H1 (cell line): ENCODE results near the gene TOP1.

Source experiments
- CHD1 ChIP-seq: IDR thresholded peaks from 2 replicates; pipeline ENCODE4 v1.6.1; 2012; ENCODE audit warnings: low read depth, low read length, improper control_type of control experiment
- EZH2 ChIP-seq: fragments of 200-600 bp; sonication (generic); IDR thresholded peaks from 2 replicates; pipeline ENCODE4 v1.7.1; 2012; ENCODE audit warnings: low read depth, mild to moderate bottlenecking, moderate library complexity, low read length, inconsistent platforms; ENCODE audit not compliant: severe bottlenecking
- GTF2F1 ChIP-seq: IDR thresholded peaks from 2 replicates; pipeline ENCODE4 v1.6.1; 2012; ENCODE audit warnings: low read depth, low read length, improper control_type of control experiment, borderline replicate concordance
- HDAC2 ChIP-seq, 2 experiments: fragments of 300-600 bp in 1 of 2; sonication (generic) in 1 of 2; IDR thresholded peaks; 2 replicates each; pipeline ENCODE4 v1.6.1; 2011 to 2012; ENCODE audit warnings: low read depth in 2 of 2, low read length in 2 of 2, mild to moderate bottlenecking in 2 of 2, moderate library complexity in 2 of 2, borderline replicate concordance in 1 of 2, inconsistent platforms in 1 of 2
- POLR2A ChIP-seq, 2 experiments: IDR thresholded peaks; 1 replicate in 1 of 2; 2 replicates in 1 of 2; pipeline ENCODE4 v1.6.1; 2011; ENCODE audit warnings: low read depth in 2 of 2, low read length in 2 of 2, mild to moderate bottlenecking in 2 of 2; ENCODE audit errors: control extremely low read depth in 1 of 2
- ZNF274 ChIP-seq: IDR thresholded peaks from 2 replicates; pipeline ENCODE4 v1.7.0; 2012; ENCODE audit warnings: low read length, borderline replicate concordance; ENCODE audit errors: extremely low read depth
- TF ChIP-seq, protein P1 (sequence below): IDR thresholded peaks from 2 replicates; pipeline ENCODE4 v1.6.1; 2011; ENCODE audit warnings: low read length, improper control_type of control experiment
- TF ChIP-seq, protein P2 (sequence below), 3 experiments: IDR thresholded peaks; 1 replicate in 2 of 3; 2 replicates in 1 of 3; pipeline versions ENCODE4 v1.5.1 to v1.6.1; 2011; ENCODE audit warnings: low read length in 3 of 3, mild to moderate bottlenecking in 3 of 3, inconsistent platforms in 2 of 3, low read depth in 1 of 3, moderate library complexity in 1 of 3; ENCODE audit not compliant: insufficient read depth in 1 of 3; ENCODE audit errors: control extremely low read depth in 1 of 3
- TF ChIP-seq, protein P3 (sequence below): IDR thresholded peaks from 2 replicates; pipeline ENCODE4 v1.6.1; 2012; ENCODE audit warnings: inconsistent platforms

DNA sequence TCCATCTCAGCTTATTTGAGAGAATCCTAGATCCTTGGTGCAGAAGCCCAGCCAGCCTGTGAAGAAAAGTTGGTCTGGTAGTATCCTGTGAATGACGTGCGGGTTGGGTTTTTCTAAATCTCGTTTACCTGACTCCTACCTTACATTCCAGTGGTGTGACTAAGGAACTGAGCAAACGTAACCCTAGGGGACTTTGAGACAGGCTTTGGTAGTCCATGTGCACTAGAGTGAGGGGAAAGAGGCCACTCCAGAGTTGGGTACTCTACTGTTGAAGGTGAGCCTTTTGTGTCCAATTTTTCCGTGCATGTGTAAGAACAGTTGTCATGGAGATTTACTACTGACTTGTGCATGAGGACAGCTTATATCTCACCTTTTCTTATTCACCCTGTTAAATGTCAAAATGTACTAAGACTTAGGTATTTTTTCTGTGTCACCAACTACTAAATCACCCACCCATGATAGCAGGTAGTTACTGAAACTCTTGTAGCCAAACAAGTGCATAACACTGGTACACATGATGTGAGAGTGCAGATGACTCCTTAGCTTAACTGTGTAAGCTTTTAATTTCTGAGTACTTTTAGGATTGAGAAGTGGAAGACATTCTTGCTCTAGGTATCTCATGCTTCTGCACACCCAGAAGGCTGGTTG, 82.4 kb downstream of the TOP1 start:
- TF ChIP-seq POLR2A (IDR thresholded peaks at IDR 0.05; ENCODE audit: control extremely low read depth in 1 of 2, low read depth in 2 of 2, low read length in 2 of 2): no peak
- no peak for TF ChIP-seq EZH2
- TF ChIP-seq GTF2F1: no peak
- TF ChIP-seq ZNF274: no peak
- TF ChIP-seq HDAC2 (IDR thresholded peaks at IDR 0.05; ENCODE audit: borderline replicate concordance in 1 of 2, low read depth in 2 of 2, low read length in 2 of 2): no peak
- TF ChIP-seq, protein P1, sequence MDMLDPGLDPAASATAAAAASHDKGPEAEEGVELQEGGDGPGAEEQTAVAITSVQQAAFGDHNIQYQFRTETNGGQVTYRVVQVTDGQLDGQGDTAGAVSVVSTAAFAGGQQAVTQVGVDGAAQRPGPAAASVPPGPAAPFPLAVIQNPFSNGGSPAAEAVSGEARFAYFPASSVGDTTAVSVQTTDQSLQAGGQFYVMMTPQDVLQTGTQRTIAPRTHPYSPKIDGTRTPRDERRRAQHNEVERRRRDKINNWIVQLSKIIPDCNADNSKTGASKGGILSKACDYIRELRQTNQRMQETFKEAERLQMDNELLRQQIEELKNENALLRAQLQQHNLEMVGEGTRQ: no peak
- TF ChIP-seq, protein P2, sequence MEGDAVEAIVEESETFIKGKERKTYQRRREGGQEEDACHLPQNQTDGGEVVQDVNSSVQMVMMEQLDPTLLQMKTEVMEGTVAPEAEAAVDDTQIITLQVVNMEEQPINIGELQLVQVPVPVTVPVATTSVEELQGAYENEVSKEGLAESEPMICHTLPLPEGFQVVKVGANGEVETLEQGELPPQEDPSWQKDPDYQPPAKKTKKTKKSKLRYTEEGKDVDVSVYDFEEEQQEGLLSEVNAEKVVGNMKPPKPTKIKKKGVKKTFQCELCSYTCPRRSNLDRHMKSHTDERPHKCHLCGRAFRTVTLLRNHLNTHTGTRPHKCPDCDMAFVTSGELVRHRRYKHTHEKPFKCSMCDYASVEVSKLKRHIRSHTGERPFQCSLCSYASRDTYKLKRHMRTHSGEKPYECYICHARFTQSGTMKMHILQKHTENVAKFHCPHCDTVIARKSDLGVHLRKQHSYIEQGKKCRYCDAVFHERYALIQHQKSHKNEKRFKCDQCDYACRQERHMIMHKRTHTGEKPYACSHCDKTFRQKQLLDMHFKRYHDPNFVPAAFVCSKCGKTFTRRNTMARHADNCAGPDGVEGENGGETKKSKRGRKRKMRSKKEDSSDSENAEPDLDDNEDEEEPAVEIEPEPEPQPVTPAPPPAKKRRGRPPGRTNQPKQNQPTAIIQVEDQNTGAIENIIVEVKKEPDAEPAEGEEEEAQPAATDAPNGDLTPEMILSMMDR (IDR thresholded peaks at IDR 0.05; ENCODE audit: control extremely low read depth in 1 of 3, insufficient read depth in 1 of 3, low read depth in 1 of 3, low read length in 3 of 3): no peak
- no peak for TF ChIP-seq CHD1
- TF ChIP-seq, protein P3, sequence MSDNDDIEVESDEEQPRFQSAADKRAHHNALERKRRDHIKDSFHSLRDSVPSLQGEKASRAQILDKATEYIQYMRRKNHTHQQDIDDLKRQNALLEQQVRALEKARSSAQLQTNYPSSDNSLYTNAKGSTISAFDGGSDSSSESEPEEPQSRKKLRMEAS: no peak
